Activated T-helper 1 cell treated with anti-CD3 and anti-CD28 coated beads, Interleukin-12 subunit alpha, Interleukin-12 subunit beta, Interleukin-2, Interleukin-4 antibody, amounts not matched to agents 30 ng/mL and 10 ng/mL and 1 ng/mL, durations not matched to agents 14 hours and 24 hours and 36 hours (primary cell): ENCODE data around the gene CHTOP. TPM values are rescaled to one million over a fixed set of nuclear protein-coding genes. Genes with fewer than 3 reads are reported as not detected.

Experiments
- total RNA-seq: library from RNA; stranded (reverse); gene quantifications from 2 replicates; pipeline ENCODE4 v1.2.3, GENCODE V29; 2022

Gene CHTOP
- total RNA-seq, 1 donor from 2014 or later, result 105 TPM

Other genes starting within 250 kb of the CHTOP start
- not detected in 2 replicates for gene S100A8, start 243.0 kb upstream of the CHTOP start, total RNA-seq
- gene S100A7A, start 217.5 kb upstream of the CHTOP start, total RNA-seq, result not detected in 2 replicates
- gene S100A7, start 173.4 kb upstream of the CHTOP start, total RNA-seq, result not detected in 2 replicates
- 154 and 159 TPM in 2 replicates for gene S100A6, start 98.1 kb upstream of the CHTOP start, total RNA-seq
- 1.3 and 1.6 TPM in 2 replicates for gene S100A5, start 93.1 kb upstream of the CHTOP start, total RNA-seq
- 165 and 167 TPM in 2 replicates for gene S100A4, start 88.3 kb upstream of the CHTOP start, total RNA-seq
- not detected in 2 replicates for gene S100A3, start 84.8 kb upstream of the CHTOP start, total RNA-seq
- 0.21 and 1.1 TPM in 2 replicates for gene S100A2, start 68.2 kb upstream of the CHTOP start, total RNA-seq
- not detected in 2 replicates for gene S100A16, start 20.9 kb upstream of the CHTOP start, total RNA-seq
- gene S100A14, start 17.7 kb upstream of the CHTOP start, total RNA-seq, result 0.16 TPM in 1 of 2 replicates, not detected in the other
- gene S100A13, start 6.6 kb upstream of the CHTOP start, total RNA-seq, result 2.5 and 5.1 TPM in 2 replicates
- gene S100A1, start 5.6 kb upstream of the CHTOP start, total RNA-seq, result not detected in 2 replicates
- gene SNAPIN, start 24.6 kb downstream of the CHTOP start, total RNA-seq, result 31.1 and 35.4 TPM in 2 replicates
- gene ILF2, start 36.9 kb downstream of the CHTOP start, total RNA-seq, result 354 and 366 TPM in 2 replicates
- 0.05 and 0.07 TPM in 2 replicates for gene NPR1, start 44.6 kb downstream of the CHTOP start, total RNA-seq
- gene INTS3, start 94.0 kb downstream of the CHTOP start, total RNA-seq, result 57.0 and 57.3 TPM in 2 replicates
- gene SLC27A3, start 141.3 kb downstream of the CHTOP start, total RNA-seq, result 10.8 and 11.1 TPM in 2 replicates